Left cardiac atrium (tissue), 4 donors: ENCODE results near the gene DGKE. TPM values are rescaled to one million over a fixed set of nuclear protein-coding genes. Genes with fewer than 3 reads are reported as not detected.

Experiments used
- ATAC-seq, 2 donors: fragments of 200-7000 bp; cut with Tn5 transposase; one replicate each; pipeline ENCODE4 v1.9.1; 2020; ENCODE audit warnings: mild to moderate bottlenecking in 2 of 2, moderate library complexity in 2 of 2
- DNase-seq: peaks from one replicate; pipeline ENCODE4 v3.0.0-alpha.2; 2020
- intact Hi-C, 2 donors: fragments of 100-400 bp; cut with DNase I; formaldehyde crosslinking; loops; one replicate each; pipeline versions ENCODE4 v1.14.1 to v1.15.1; 2022 to 2023
- long read RNA-seq: library from polyadenylated mRNA; unstranded; transcript quantifications from one replicate; pipeline ENCODE4 v2.0.0, GENCODE V29; 2021
- total RNA-seq, 2 donors: library from RNA; stranded (reverse); fragmentation: NEBNext Ultra II Directional; extraction: Animal tissue kit (Norgen Biotek cat#: 25700); gene quantifications; one replicate each; pipeline ENCODE4 v1.2.1, GENCODE V29; 2021
- donor health status: DM: no; HTN: yes; CAD: no.
- donor health status: DM: no; HTN: yes; CAD: no; lungs with severe emphysema.
- donor health status: DM: yes; HTN: yes; CAD: no.
- donor health status: Dilated cardiomyopathy.

DGKE gene
- total RNA-seq: 1 to 10 TPM; 4.7 to 7.0 TPM
- long read RNA-seq, partial matches to known transcripts: 0 of 1 reads
- long read RNA-seq, other reads (novel, unspliced or antisense): 1 of 1 reads

- intact Hi-C loops: no loop called here
- ATAC-seq: peak; percentile 98 to 99
- DNase-seq: peak; percentile 98
Observed at GRCh38 chr17:56833809-56834379, at the start of gene DGKE, which contains the start of gene C17orf67. TSS of gene DGKE (plus strand) at chr17:56834151. CDS start at chr17:56834796, 645 bp downstream. TSS of gene C17orf67 (minus strand) at chr17:56833920. CDS start at chr17:56815810, 18,110 bp downstream.

GRCh38 chr17:56785405-56785804 is 48.5 kb upstream of the DGKE start:
- intact Hi-C loops: no loop called here
- DNase-seq (no peak), ATAC-seq (no peak)

GRCh38 chr17:56785997-56786680 is 47.8 kb upstream of the DGKE start:
- DNase-seq (no peak), ATAC-seq (no peak)
- intact Hi-C loops: no loop called here

- intact Hi-C loops: no loop called here
- ATAC-seq: peak in 1 of 2 donors; percentile 81
- no peak for DNase-seq
Observed at GRCh38 chr17:56786989-56787482, 46.9 kb upstream of the DGKE start.

DNA sequence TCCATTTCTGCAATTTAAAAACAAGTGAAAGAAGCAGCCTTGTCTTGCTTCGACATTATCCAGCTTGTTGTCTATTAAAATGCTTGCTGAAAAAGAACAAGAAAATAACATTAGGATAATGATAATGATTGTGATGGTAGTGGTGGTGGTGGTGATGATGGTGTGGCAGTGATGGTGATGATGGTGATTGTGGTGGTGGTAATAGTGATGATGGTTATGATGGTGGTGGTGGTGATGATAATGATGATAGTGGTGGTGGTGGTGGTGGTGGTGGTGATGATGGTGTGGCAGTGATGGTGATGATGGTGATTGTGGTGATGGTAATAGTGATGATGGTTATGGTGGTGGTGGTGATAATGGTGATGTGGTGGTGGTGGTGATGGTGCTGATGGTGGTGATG is 41.7 kb upstream of the DGKE start:
- intact Hi-C loops: no loop called here
- no peak for ATAC-seq
- DNase-seq: no peak

DNA sequence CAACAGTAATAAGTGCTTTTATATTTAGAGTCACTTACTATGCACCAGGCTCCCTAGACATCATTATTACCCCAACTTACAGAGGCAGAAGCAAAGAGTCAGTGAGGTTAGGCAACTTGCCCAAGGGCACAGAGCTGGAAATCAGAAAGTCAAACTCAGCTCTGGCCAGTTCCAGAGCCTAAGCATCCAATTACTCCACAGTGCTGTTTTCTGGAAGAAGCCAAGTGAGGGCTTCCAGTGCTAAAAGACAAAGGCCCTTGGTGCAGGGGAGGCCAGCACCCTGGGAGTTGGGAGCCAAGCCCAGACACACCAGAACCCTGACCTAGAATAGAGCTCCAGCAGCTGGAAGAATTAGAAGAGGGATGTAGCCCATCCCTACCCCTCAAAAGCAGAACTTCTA is 40.4 kb upstream of the DGKE start:
- no peak for DNase-seq
- ATAC-seq: no peak
- intact Hi-C loops: no loop called here

DNA sequence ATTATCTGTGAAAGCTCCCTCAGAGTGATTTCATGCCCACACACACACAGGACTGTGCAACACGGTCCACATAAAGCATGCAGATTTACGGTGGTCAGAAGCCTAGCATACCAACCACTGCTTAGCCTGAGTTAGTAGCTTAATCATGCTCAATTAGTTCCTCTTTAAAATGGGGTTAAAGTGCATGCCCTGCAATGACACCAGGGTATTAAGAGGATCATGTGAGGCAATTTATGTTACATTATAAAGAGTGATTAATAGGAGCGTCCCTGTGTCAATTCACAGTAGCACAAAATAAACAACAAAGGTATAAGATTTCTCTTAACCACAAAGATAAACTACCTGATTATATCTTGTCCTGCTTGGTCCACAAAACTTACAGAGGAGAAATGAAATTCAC is 40.0 kb upstream of the DGKE start:
- intact Hi-C loops: no loop called here
- ATAC-seq (no peak), DNase-seq (no peak)

DNA sequence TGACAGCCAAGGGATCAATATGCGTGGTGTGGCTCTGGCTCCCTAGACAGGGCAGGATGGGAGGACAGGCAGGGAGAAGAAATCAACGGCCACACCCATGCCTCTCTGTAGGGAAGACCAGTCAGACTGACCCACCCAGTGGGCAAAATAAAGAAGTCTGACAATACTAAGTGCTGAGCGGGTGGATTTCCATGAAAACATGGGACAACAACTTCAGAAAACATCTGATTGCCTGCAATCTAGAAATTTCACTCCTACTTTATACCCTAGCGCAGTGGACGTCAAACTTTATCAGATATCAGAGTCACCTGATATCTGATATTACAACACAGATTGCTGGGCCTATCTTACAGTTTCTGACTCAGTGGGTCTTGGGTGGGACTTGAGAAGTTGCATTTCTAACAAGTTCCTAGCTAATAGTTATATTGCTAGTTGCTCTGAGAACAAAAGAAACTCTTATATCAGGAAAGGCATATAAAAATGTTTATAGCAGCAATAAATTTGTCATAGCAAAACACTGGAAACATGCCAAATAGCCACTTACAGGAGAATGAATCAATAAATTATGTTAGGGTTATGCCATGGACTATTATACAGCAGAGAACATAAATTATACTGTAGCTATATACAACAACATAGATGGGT is 38.6 kb upstream of the DGKE start:
- ATAC-seq: no peak
- intact Hi-C loops: no loop called here
- no peak for DNase-seq

- intact Hi-C loops: no loop called here
Observed at GRCh38 chr17:56796536-56796935, 37.4 kb upstream of the DGKE start.

DNA sequence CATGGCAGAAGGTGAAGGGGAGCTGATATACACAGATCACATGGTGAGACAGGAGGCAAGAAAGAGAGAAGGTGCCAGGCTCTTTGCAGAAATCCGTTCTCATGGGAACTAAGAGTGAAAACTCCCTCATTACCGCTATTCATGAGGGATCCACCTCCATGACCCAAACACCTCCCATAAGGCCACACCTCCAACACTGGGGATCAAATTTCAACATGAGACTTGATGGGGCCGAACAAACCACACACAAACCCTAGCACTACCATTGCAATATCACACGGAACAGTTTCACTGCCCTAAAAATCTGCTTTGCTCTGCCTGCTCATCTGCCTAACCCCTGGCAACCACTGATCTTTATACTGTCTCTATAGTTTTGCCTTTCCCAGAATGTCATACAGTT is 35.0 kb upstream of the DGKE start:
- intact Hi-C loops: no loop called here
- no peak for DNase-seq
- peak in 1 of 2 donors; percentile 64 for ATAC-seq

More at GRCh38 chr17:56796536-56796935, 37.4 kb upstream of the DGKE start:
- ATAC-seq (no peak), DNase-seq (no peak)

- DNase-seq (no peak), ATAC-seq (no peak)
- intact Hi-C loops: no loop called here
Observed at GRCh38 chr17:56801459-56802178, 32.3 kb upstream of the DGKE start.

DNA sequence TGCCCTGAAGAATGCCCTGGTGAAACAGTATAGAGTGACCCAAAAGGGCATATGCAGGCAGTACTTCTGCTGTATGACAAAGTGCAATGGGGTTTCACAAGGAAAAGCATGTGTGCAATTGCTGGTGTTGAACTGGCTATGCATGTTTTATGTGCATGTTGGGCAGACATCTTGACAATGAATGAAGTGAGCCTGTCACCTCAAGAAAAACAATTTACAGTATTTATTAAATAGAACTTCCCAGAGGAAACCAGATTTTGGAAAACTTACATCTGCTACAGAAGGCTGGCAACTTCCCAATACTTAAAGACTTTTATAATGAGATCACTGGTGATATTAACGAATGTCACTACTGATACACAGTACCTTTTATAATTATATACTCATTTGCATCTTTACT is 30.9 kb upstream of the DGKE start:
- ATAC-seq (no peak), DNase-seq (no peak)
- intact Hi-C loops: no loop called here

GRCh38 chr17:56804454-56804853 is 29.5 kb upstream of the DGKE start:
- no peak for DNase-seq
- intact Hi-C loops: no loop called here
- ATAC-seq: no peak

DNA sequence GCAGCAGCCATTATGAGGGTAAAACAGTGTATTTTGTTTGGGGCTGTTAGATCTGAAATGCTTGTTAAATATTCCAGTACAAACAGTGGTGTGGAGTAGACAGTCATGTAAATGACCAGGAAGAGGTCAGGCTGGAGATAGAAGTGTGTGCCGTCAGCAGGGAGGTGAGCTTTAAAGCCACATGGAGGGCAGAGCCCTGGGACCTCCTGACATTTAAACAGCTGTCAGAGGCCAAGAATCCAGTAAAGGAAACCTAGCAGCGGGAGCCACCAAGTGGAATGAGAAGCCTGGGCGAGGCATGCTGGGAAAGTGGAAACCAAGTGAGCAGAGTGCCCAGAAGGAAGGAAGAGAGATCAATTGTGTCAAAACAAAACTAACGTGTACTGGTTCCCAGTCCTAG is 27.0 kb upstream of the DGKE start:
- intact Hi-C loops: no loop called here
- ATAC-seq (no peak), DNase-seq (no peak)

DNA sequence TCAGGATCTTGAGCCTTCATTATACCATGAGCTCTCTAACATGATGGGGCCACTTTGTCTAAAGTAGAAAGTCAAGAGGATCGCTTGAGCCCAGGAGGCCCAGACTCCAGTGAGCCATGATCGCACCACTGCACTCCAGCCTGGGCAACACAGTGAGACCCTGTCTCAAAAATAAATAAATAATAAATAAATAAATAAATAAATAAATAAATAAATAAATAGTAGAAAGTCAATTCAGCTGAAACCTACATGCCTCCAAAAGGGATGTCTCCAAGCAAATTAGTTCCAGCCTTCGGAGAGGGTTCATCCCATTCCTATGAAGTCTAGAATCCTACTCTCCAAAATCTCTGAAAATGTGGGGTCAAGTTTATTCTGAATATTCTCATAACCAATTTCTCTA is 26.2 kb upstream of the DGKE start:
- DNase-seq (no peak), ATAC-seq (no peak)
- intact Hi-C loops: no loop called here

DNA sequence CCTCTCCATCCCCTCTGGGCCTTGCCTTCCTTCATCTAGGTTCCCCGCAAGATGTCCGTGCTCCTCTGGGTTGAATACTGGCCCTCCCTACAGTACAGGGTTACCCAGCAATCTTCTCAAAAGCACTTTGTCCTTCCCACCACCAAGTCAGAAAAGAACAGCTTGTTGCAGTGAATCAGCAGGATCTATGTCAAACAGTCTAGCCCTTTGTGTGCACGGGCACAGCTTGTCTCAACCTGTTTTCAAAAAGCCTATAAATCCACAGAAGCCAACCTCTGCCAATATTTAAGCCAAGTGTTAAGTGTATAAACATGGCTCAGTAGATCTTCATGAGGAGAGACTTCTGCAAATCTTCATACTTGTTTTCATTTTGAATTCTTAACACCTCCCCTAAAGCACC is 25.4 kb upstream of the DGKE start:
- intact Hi-C loops: no loop called here
- ATAC-seq (no peak), DNase-seq (no peak)

- ATAC-seq (no peak), DNase-seq (no peak)
- intact Hi-C loops: no loop called here
Observed at GRCh38 chr17:56809106-56809819, 24.7 kb upstream of the DGKE start.

GRCh38 chr17:56809820-56810179 is 24.2 kb upstream of the DGKE start:
- DNase-seq: no peak
- intact Hi-C loops: no loop called here
- peak in 1 of 2 donors; percentile 19 for ATAC-seq

DNA sequence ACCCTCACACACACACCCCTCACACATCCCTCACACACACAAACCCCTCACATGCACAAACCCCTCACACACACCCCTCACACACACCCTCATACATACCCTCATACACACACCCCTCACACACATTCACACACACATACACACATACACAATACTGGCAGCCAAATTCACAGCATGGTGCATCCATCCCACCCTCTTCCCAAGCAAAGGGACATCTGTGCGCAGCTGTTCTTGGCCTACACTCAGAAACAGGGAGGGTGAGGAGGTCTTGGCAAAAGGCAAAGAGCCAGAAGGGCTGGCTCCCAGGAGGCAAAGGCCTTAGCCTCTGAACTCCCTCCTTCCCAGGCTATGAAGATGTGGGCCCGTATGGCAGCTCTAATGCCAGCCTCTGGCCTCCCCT is 23.6 kb upstream of the DGKE start:
- DNase-seq: no peak
- intact Hi-C loops: no loop called here
- peak in 1 of 2 donors; percentile 38 for ATAC-seq
